Measurements from ENCODE around the gene ALDH3B2. TPM values are rescaled to one million over a fixed set of nuclear protein-coding genes. Genes with fewer than 3 reads are reported as not detected.
A peak's percentile ranks its signal among the peaks of the same experiment; 100 is the strongest.
"Not testable (repeated sequence)": the region's sequence is repeated elsewhere in the genome, so short reads cannot be mapped to it uniquely, and the experiment has no call there.

The ALDH3B2 gene
- polyA plus RNA-seq, 10 donors: 0.09 to 11.5 (median 0.39) TPM; not detected in 5

DNA sequence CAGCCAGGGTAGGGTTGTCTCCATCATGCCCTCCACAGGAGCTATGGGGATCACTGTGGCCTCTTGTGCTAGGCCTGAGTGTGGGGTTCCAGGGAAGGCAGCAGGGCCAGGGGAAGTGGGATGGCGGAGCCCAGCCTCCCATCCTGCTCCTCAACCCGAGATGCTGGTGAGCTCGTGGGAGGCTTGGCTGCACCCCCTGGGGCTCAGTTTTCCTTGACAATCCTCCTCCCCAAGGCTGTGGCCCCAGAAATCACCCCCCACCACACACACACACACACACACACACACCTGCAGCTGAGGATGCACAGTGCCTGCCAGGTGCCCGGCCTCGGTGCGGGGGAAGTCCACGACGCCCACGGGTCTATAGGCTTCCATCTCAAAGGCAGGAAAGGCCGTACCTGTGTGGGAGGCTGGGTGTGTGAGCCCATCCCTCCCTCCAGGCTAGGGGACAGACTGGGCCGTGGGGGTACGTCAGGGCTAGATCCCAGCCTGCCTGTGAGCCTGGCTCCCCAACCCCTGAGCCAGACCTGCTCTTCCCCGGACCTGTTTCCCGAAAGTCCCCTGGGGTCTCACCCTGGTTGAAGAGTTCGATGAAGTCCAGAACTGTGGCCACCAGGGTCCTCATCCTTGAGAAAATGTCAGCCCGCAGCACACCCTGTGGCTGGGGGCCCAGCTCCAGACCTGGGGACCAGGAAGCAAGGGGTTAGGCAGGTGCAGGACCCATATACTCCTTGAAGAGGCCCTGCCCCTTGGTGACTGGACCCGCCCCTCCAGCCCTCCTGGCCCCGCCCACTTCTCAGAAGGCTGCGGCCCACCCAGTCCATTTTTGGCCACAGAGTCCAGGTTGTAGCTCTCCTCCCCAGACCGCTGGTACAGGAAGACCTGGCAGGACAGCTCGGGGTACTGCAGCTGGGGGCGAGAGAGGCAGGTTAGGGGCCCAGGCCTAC lies 29.7 kb downstream of the ALDH3B2 start:
- DNase-seq: no peak

DNA sequence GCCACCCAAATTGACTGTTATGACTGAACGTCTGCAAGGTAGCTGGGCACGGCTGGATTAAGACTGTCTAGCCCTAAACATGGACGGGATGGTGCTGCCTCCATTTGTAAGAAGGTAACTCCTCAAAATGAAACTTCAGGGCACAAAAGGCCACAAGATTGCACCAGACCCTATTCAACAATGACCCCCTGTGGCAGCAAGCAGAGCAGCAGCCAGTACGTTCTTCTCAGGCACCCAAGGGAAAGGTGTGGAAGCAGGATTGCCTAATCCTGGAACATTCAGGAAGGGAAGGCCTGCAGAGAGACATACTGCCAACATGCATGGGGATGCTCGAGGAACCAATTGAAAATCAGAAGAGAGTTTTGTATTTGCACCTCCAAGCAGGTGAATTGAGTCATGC lies 30.4 kb downstream of the ALDH3B2 start:
- no peak for DNase-seq

DNA sequence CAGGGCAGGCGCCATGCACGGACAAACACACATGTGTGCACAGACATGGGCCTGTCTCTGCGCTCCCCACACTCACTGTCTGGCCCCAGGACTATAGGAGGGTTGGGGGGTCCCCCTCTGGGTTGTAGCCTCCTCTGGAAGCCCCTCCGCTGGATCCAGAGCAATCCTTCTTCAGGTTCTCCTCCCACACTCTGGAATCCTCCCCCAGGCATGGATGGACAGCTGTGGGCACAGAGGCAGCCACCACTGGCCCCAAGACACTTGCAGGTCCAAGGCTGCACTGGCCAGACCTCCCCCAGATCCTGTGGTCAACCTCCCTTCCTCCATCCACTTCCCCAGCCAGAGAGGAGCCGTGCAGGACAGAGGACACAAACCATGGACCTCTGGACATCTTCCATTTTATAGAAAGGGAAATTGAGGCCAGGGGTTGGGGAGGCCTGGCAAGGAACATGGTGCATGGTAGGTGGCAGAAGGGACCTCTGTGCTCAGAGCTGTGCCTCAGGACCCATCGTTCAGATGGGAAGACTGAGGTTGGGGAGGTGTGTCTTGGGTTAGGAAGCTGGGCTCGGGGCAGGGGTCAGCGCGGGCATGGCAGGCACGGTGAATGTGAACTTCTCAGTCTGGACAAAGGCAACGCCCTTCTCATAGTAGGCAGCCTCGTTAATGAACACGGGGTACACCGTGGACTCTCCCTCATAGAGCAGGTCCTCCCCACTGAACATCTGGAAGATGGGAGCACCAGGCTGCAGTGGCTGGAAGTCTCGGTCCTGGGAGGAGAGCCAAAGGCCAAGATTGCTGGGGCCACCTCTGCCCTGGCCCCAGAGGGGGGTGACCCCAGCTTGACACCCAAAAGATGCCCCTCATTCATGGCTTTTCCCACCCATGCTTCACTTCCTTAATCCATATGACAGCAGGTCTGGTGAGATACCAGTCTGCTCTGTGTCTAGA lies 32.0 kb downstream of the ALDH3B2 start:
- no peak for DNase-seq

DNA sequence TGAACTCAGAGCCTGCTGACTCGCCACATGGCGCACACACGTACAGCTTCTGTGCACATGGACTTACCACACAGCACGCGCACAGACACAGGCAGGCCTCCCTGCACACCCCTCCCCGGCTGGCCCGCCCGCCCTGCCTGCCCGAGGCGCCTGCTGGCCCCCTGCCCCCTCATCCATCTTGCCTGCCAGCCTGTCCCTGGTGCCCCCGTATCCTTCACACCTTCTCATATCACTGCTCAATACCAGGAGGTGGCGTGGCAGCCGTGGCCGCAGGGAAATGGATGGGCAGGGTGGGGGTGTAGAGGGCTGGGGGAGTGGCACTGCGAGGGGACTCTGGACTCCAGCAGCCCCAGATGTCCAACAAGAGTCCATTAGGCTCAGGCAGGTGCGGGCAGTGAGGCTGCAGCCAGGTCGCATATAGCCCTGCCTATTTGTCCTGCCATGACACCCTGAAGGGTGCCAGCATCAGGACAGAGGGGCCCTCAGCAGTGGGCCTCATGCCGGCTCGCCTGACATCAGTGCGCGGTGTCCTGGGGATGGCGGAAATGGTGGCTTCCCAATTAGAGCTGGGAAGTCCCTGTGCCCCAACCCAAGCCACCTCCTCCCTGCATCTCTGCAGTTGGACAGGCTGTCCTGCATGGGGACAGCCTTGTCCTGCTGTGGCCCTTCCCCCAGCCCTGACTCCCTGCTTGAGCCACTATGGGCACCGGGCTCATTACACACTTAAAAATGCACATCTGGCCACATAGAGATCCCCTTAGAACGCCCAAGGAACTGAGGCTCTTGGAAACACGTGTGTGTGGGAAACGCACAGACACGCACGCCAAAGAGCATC lies 32.9 kb downstream of the ALDH3B2 start:
- no peak for DNase-seq

DNA sequence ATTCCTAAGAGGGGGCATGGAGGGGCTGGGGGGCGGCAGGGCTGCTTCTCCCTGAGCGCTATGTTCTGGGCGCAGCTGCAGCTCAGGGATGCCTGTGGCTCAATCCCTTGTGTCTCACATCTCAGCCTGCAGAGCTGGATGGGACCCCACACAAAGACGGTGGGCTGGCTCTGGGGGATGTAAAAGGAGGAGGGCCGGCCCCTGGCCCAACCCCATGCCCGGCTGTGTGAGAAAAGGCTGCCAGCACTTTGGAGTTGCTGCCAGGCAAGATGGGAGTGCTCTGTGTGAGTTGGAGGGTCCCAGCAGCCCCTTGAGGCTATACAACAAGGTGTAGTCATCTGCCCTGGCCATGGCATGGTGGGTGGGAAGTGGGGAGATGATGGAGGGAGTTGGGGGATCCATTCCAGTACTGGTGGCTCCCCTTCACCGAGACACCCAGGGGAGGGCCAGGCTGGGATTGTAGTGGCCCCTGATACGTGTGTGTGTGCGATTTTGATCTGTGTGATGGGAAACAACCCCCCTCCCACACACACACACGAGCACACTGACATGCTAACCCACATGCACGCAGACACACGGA lies 33.6 kb downstream of the ALDH3B2 start:
- DNase-seq: no peak

DNA sequence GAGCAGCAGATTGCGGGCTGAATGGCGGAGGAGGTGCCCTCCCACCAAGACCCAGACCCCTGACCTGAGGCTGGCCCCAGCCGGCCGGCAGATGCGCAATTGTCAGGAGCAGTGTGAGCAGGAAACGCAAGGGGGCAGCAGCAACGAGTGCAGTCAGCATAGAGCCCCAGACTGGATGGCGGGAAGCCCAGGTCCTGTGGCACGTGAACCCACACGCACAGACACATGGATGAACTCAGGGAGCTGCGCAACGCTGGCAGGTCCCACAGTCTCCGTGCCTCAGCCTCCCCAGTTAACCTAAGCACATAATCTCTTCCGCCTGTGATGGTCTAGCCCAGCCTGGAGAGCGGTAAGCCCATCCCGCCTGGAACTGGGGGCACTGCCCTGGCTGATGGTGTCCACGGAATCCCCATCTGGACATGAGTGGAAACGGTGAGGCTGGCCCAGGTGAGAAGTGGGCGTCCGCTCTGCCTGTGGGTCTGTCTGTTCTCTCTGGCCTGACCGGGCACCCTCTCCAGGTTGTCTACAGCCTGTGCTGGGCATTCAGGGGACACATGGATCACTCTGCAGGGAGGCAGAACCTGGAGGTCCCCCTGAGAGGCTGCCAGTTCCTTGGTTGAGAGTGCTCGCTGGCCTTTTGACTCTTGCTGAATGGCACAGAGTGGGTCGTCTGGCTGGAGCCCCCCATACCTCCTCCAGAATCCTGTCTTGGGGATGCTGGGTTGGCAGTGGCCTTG lies 34.2 kb downstream of the ALDH3B2 start:
- peak in 2 of 3 donors; percentile 43 to 63 for DNase-seq

- no peak for DNase-seq
Measured at GRCh38 chr11:67639438-67639859, 35.0 kb downstream of the ALDH3B2 start, which contains the start of gene TBX10. TBX10 (minus strand) TSS chr11:67639763; CDS start chr11:67639472, 291 bp downstream.

- no peak for DNase-seq
Measured at GRCh38 chr11:67638535-67639437, 35.6 kb downstream of the ALDH3B2 start.

DNA sequence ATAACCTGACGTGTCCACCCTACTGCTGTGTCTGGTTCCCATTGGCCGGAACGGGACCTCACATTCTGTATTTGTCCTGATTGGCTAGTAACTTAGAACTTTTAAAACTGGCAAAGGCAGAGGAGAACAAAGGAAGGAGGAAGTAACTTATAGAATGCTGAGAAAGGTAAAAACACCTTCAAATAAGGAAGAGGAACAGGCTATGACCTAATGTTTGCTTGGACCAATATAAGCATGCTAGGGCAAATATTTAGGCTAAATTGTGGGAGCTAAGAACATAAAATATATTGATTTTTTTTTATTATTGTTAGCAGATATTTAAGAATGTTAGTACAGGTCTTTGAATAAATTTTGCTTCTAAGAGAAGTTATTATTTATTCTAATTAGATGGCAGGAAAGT lies 37.0 kb downstream of the ALDH3B2 start:
- not testable (repeated sequence) for DNase-seq

- no peak for DNase-seq
Measured at GRCh38 chr11:67636962-67637361, 37.5 kb downstream of the ALDH3B2 start.

DNA sequence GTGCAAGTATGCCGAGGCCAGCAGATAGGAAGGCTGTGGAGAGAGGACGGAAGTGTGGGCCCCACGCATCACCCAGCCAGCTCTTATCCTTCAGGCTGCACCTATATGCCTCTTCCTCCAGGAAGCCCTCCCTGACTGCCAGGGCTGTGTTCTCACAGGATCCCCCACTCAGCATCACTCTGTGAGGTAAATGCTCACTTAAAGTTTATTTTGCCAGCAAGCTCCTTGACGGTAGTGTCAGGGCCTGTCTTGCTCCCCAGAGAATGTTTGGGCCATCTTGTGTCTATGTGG lies 39.2 kb downstream of the ALDH3B2 start:
- no peak for DNase-seq

DNA sequence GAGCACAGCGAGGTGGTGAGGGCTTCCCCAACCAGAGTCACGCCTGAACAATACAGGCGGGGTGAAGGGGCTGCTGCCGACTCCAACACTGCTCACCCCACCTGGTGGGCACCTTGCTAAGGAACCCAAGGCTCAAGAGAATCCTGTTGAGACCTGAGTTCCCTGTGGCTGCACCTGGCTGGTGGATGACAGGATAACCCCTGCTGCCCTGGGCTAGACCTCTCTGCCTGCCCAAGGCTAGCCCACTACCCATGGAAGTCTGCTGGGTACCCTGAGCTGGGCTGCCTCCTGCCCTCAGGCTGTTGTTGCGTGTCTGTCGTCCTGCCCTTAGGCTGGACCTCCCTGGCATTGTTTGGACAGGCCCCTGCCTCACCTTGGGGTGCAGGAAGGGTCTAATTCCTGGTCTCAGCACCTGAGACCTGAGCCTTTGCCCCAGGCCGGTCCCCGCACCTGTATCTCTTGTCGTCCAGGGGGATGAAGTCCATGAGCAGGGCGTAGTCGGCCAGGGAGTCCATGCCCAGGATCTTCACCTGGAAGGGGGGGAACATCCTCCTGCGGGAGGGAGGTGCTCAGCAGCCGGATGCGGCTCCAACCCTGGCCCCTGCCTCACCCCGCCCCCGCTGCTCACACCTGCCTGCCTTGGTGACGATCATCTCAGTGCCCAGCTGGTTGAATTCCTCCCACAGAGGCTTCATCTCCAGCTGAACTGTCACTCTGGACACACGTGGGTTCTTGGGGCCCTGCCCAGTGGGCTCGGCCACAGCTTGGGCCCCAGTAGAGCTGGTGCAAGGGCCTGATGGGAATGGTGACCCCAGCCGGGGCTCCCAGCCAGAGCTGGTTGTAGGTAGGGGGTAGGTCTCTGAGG lies 39.8 kb downstream of the ALDH3B2 start:
- no peak for DNase-seq

GRCh38 chr11:67633758-67634365 lies 40.6 kb downstream of the ALDH3B2 start:
- DNase-seq: no peak

GRCh38 chr11:67632982-67633755 lies 41.3 kb downstream of the ALDH3B2 start:
- DNase-seq: no peak

DNA sequence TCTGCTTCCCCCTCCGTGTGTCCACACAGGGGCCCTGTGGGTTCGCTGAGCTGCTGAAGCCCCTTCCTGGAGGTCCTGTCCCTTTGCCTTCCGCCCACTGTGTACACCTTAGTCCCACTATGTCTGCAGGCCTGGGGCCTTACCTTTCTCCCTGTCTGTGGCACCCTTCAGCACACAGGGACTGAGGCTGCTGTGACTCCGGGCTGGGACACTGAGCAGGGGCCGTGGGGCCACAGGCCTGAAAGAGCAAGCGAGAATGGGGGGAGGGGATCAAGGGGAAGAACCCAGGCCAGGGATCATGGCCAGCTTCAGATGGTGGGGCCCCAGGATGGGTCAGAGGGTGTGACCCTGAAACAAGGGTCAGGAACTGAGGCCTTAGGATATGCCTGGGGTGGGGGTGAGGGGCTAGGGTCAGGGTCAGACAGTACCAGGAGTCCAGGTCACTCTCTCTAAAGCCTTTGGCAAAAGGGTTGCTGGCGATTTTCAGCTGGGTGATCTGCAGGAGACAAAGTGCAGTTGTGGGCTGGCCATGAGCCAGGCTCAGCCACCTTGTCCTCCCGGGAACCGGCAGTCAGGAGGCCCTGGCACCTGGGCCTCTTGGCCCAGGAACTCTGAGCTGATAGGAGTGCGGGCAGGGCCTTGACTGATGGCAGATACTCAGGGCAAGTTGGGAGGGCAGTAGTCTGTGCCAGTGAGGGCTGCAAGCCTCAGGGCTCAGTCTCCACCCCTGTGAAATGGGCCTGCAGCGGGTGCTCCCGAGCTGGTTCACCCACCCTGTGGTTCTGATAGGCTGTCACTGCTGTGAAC lies 42.0 kb downstream of the ALDH3B2 start:
- DNase-seq: no peak

GRCh38 chr11:67631853-67632174 lies 42.6 kb downstream of the ALDH3B2 start:
- DNase-seq: no peak

Data from muscle of back (tissue), 11 donors.